ENCODE results near the gene CFAP221. TPM values are rescaled to one million over a fixed set of nuclear protein-coding genes. Genes with fewer than 3 reads are reported as not detected.

CFAP221 gene
- total RNA-seq, 2 experiments from 2014 or later, result not detected

DNA sequence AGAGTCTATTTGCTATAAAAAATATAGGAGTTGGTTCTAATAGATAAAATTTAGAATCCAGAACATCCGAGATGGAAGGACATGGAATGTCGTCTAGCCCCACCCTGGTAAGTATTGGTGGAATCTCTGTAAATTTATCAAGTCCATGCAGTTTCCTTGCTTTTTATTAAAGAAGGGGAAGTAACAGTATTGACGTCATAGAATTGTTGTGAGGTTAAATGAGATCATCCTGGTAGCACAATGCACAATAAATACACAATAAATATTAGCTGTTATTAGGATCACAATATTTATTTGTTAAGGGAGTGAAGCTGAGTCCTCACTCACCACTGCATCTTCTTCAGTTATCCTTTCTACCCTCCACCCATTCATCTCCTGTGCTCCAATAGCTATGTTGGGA, 118.0 kb downstream of the CFAP221 start:
- no peaks in the 10 kb centered on the region for H3K4me1 Mint-ChIP-seq (ENCODE audit: low read depth)
- CTCF ChIA-PET, result no interaction called here
- no peak overlapping the region for H3K4me3 Mint-ChIP-seq
- H3K27me3 Mint-ChIP-seq, result peaks cover 8% of the 10 kb centered on the region
- Histone ChIP-seq H3K9me3 (ENCODE audit: control insufficient read depth in 1 of 2, insufficient read depth in 1 of 2, low read length in 2 of 2) (no peaks in the 10 kb centered on the region), H3K4me3 (ENCODE audit: low read length) (no peak overlapping the region), H3K36me3 (ENCODE audit: insufficient read depth, low read length) (no peaks in the 10 kb centered on the region), H3K27ac (ENCODE audit: low read depth in 1 of 2, low read length in 2 of 2) (no peak overlapping the region), H3K4me1 (ENCODE audit: insufficient read depth, low read length) (no peaks in the 10 kb centered on the region), H3K27me3 (ENCODE audit: control insufficient read depth in 1 of 2, insufficient read depth in 2 of 2, low read length in 2 of 2) (no peaks in the 10 kb centered on the region)
- DNase-seq (no peak), ATAC-seq (ENCODE audit: poor library complexity) (no peak)
- H3K27ac Mint-ChIP-seq, result no peak overlapping the region
- H3K36me3 Mint-ChIP-seq (ENCODE audit: low read depth), result no peaks in the 10 kb centered on the region
- POLR2A ChIA-PET, result no interaction called here
- no peaks in the 10 kb centered on the region for H3K9me3 Mint-ChIP-seq
- intact Hi-C loops (cut with DNase I, micrococcal nuclease), result loop anchor here in 1 of 2 experiments (5.0 kb wide), 1 partner anchor 780 kb away; no protein-coding TSS in a partner anchor
- TF ChIP-seq, protein P1, sequence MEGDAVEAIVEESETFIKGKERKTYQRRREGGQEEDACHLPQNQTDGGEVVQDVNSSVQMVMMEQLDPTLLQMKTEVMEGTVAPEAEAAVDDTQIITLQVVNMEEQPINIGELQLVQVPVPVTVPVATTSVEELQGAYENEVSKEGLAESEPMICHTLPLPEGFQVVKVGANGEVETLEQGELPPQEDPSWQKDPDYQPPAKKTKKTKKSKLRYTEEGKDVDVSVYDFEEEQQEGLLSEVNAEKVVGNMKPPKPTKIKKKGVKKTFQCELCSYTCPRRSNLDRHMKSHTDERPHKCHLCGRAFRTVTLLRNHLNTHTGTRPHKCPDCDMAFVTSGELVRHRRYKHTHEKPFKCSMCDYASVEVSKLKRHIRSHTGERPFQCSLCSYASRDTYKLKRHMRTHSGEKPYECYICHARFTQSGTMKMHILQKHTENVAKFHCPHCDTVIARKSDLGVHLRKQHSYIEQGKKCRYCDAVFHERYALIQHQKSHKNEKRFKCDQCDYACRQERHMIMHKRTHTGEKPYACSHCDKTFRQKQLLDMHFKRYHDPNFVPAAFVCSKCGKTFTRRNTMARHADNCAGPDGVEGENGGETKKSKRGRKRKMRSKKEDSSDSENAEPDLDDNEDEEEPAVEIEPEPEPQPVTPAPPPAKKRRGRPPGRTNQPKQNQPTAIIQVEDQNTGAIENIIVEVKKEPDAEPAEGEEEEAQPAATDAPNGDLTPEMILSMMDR (IDR thresholded peaks at IDR 0.05), result no peak

GRCh38 chr2:119668546-119668945, 124.3 kb downstream of the CFAP221 start:
- no peaks in the 10 kb centered on the region for H3K27me3 Mint-ChIP-seq
- DNase-seq, result no peak
- H3K4me3 Mint-ChIP-seq, result no peak overlapping the region
- H3K9me3 ChIP-seq (ENCODE audit: control insufficient read depth in 1 of 2, insufficient read depth in 1 of 2, low read length in 2 of 2), result no peaks in the 10 kb centered on the region
- H3K4me1 Mint-ChIP-seq (ENCODE audit: low read depth), result peaks cover 6% of the 10 kb centered on the region
- TF ChIP-seq, protein P1 (IDR thresholded peaks at IDR 0.05), result no peak
- no peak overlapping the region for H3K27ac ChIP-seq (ENCODE audit: low read depth in 1 of 2, low read length in 2 of 2)
- H3K27me3 ChIP-seq (ENCODE audit: control insufficient read depth in 1 of 2, insufficient read depth in 2 of 2, low read length in 2 of 2), result no peaks in the 10 kb centered on the region
- H3K27ac Mint-ChIP-seq, result no peak overlapping the region
- ATAC-seq (ENCODE audit: poor library complexity), result no peak
- no peaks in the 10 kb centered on the region for H3K36me3 Mint-ChIP-seq (ENCODE audit: low read depth)
- no peaks in the 10 kb centered on the region for H3K36me3 ChIP-seq (ENCODE audit: insufficient read depth, low read length)
- no peak overlapping the region for H3K4me3 ChIP-seq (ENCODE audit: low read length)
- H3K4me1 ChIP-seq (ENCODE audit: insufficient read depth, low read length), result no peaks in the 10 kb centered on the region
- CTCF ChIA-PET, result no interaction called here
- H3K9me3 Mint-ChIP-seq, result no peaks in the 10 kb centered on the region
- POLR2A ChIA-PET, result no interaction called here
- intact Hi-C loops (cut with DNase I, micrococcal nuclease), result no loop called here

- Mint-ChIP-seq H3K4me3 (no peak overlapping the region), H3K4me1 (ENCODE audit: low read depth) (peaks cover 6% of the 10 kb centered on the region), H3K36me3 (ENCODE audit: low read depth) (no peaks in the 10 kb centered on the region), H3K9me3 (no peaks in the 10 kb centered on the region), H3K27ac (no peak overlapping the region), H3K27me3 (no peaks in the 10 kb centered on the region)
- DNase-seq (no peak), ATAC-seq (ENCODE audit: poor library complexity) (no peak)
- Histone ChIP-seq H3K4me1 (ENCODE audit: insufficient read depth, low read length) (no peaks in the 10 kb centered on the region), H3K9me3 (ENCODE audit: control insufficient read depth in 1 of 2, insufficient read depth in 1 of 2, low read length in 2 of 2) (no peaks in the 10 kb centered on the region), H3K27me3 (ENCODE audit: control insufficient read depth in 1 of 2, insufficient read depth in 2 of 2, low read length in 2 of 2) (no peaks in the 10 kb centered on the region), H3K36me3 (ENCODE audit: insufficient read depth, low read length) (no peaks in the 10 kb centered on the region), H3K27ac (ENCODE audit: low read depth in 1 of 2, low read length in 2 of 2) (no peak overlapping the region), H3K4me3 (ENCODE audit: low read length) (no peak overlapping the region)
- POLR2A ChIA-PET, result interaction anchor here (1.6 kb wide), 1 partner anchor 8 kb away, joined by 4 read pairs; the partner anchor contains the start of gene TMEM177
- intact Hi-C loops (cut with DNase I, micrococcal nuclease), result loop anchor here (10.0 kb wide), 2 partner anchors 1656 to 1856 kb away; partner anchors contain the start of genes DDX18 (in 2 of the 2) and CCDC93 (in 1 of the 2)
- TF ChIP-seq, protein P1 (IDR thresholded peaks at IDR 0.05), result no peak
- CTCF ChIA-PET, result no interaction called here
These were observed 126.8 kb downstream of the CFAP221 start for GRCh38 chr2:119671016-119671415.

Measured in CD4-positive, alpha-beta T cell (primary cell).